Nephron (organoid): ENCODE results near the gene ANXA4.
"Not testable (repeated sequence)": the region's sequence is repeated elsewhere in the genome, so short reads cannot be mapped to it uniquely, and the experiment has no call there.

Source experiments
- H3K27ac Mint-ChIP-seq, 3 experiments: 2 replicates each; pipeline ENCODE4 v1.8.0; 2020; ENCODE audit warnings: mixed read lengths in 3 of 3, mild to moderate bottlenecking in 2 of 3, moderate library complexity in 1 of 3
- H3K27me3 Mint-ChIP-seq: 2 replicates; pipeline ENCODE4 v1.8.0; 2021; ENCODE audit warnings: low read depth, mild to moderate bottlenecking, moderate library complexity, mixed read lengths
- H3K36me3 Mint-ChIP-seq: 2 replicates; pipeline ENCODE4 v1.8.0; 2020; ENCODE audit warnings: low read depth, mixed read lengths
- H3K4me1 Mint-ChIP-seq: 2 replicates; pipeline ENCODE4 v1.8.0; 2020; ENCODE audit warnings: mixed read lengths
- H3K4me3 Mint-ChIP-seq, 3 experiments: 2 replicates each; pipeline ENCODE4 v1.8.0; 2020; ENCODE audit warnings: mild to moderate bottlenecking in 3 of 3, mixed read lengths in 3 of 3, moderate library complexity in 2 of 3
- H3K9me3 Mint-ChIP-seq: 2 replicates; pipeline ENCODE4 v1.8.0; 2020; ENCODE audit warnings: mixed read lengths
- CTCF ChIP-seq, 3 experiments: fragments of 200-600 bp; sonication (generic); IDR thresholded peaks; one replicate each; pipeline ENCODE4 v1.5.0; 2021; ENCODE audit warnings: antibody characterized with exemption in 3 of 3; ENCODE audit not compliant: unreplicated experiment in 3 of 3

The ANXA4 gene

GRCh38 chr2:69830045-69830905 lies 88.3 kb downstream of the ANXA4 start:
- Mint-ChIP-seq H3K4me3 (peak overlapping the region; percentile 92 to 98 (median 97)), H3K27me3 (no peaks in the 10 kb centered on the region), H3K4me1 (peaks cover 27% of the 10 kb centered on the region), H3K27ac (peak overlapping the region; percentile 42 to 82 (median 78)), H3K9me3 (no peaks in the 10 kb centered on the region), H3K36me3 (peaks cover 19% of the 10 kb centered on the region)
- no peak for TF ChIP-seq CTCF (IDR thresholded peaks at IDR 0.05; ENCODE audit: unreplicated experiment in 3 of 3)

- not testable (repeated sequence) for H3K27me3 Mint-ChIP-seq, H3K9me3 Mint-ChIP-seq
- Mint-ChIP-seq H3K27ac (peak overlapping the region; percentile 42 to 82 (median 78)), H3K4me1 (peaks cover 28% of the 10 kb centered on the region), H3K36me3 (peaks cover 19% of the 10 kb centered on the region), H3K4me3 (peak overlapping the region; percentile 90 to 97 (median 92))
Observed at GRCh38 chr2:69830906-69831241, 88.9 kb downstream of the ANXA4 start.

- H3K36me3 Mint-ChIP-seq, result peaks cover 19% of the 10 kb centered on the region
- H3K27me3 Mint-ChIP-seq, result no peaks in the 10 kb centered on the region
- no peaks in the 10 kb centered on the region for H3K9me3 Mint-ChIP-seq
- no peak for TF ChIP-seq CTCF (IDR thresholded peaks at IDR 0.05; ENCODE audit: unreplicated experiment in 3 of 3)
- no peak overlapping the region for H3K27ac Mint-ChIP-seq
- peaks cover 34% of the 10 kb centered on the region for H3K4me1 Mint-ChIP-seq
- peak overlapping the region; percentile 70 to 92 (median 71) for H3K4me3 Mint-ChIP-seq
Observed at GRCh38 chr2:69831354-69831905, 89.5 kb downstream of the ANXA4 start.

GRCh38 chr2:69833752-69834151 lies 91.8 kb downstream of the ANXA4 start:
- peaks cover 19% of the 10 kb centered on the region for H3K36me3 Mint-ChIP-seq
- no peak overlapping the region for H3K27ac Mint-ChIP-seq
- no peaks in the 10 kb centered on the region for H3K27me3 Mint-ChIP-seq
- no peak for TF ChIP-seq CTCF (IDR thresholded peaks at IDR 0.05; ENCODE audit: unreplicated experiment in 3 of 3)
- H3K9me3 Mint-ChIP-seq, result no peaks in the 10 kb centered on the region
- H3K4me3 Mint-ChIP-seq, result peak overlapping the region in 1 of 3 experiments; percentile 29
- peaks cover 30% of the 10 kb centered on the region for H3K4me1 Mint-ChIP-seq

- Mint-ChIP-seq H3K27me3 (no peaks in the 10 kb centered on the region), H3K9me3 (no peaks in the 10 kb centered on the region), H3K36me3 (peaks cover 27% of the 10 kb centered on the region), H3K4me1 (peaks cover 24% of the 10 kb centered on the region), H3K27ac (no peak overlapping the region), H3K4me3 (no peak overlapping the region)
- TF ChIP-seq CTCF (IDR thresholded peaks at IDR 0.05; ENCODE audit: unreplicated experiment in 3 of 3), result no peak
Observed at GRCh38 chr2:69835666-69836065, 93.7 kb downstream of the ANXA4 start.

- Mint-ChIP-seq H3K27ac (peak overlapping the region in 1 of 3 experiments; percentile 2), H3K4me3 (peak overlapping the region in 1 of 3 experiments; percentile 11), H3K9me3 (no peaks in the 10 kb centered on the region), H3K27me3 (no peaks in the 10 kb centered on the region), H3K4me1 (peaks cover 23% of the 10 kb centered on the region), H3K36me3 (peaks cover 29% of the 10 kb centered on the region)
- no peak for TF ChIP-seq CTCF (IDR thresholded peaks at IDR 0.05; ENCODE audit: unreplicated experiment in 3 of 3)
Observed at GRCh38 chr2:69836316-69836715, 94.4 kb downstream of the ANXA4 start.
